Endothelial cell of umbilical vein (primary cell): ENCODE data around the gene RILPL1. TPM values are rescaled to one million over a fixed set of nuclear protein-coding genes. Genes with fewer than 3 reads are reported as not detected.

Source experiments
- BruUV-seq: library from RNA; stranded (reverse); fragments of 400-500 nt; replicated peaks from 2 replicates; lab custom pipeline; 2021; lab: Mats Ljungman, UMichigan
- CTCF ChIA-PET: fragments of 300-600, 350-600 bp; sonication (Branson Sonifier 250); formaldehyde crosslinking; loops from one replicate; lab custom pipeline; 2021; ENCODE audit warnings: antibody characterized with exemption, inconsistent platforms; lab: Charles Lee
- POLR2A ChIA-PET: fragments of 300-600, 350-600 bp; sonication (Branson Sonifier 250); formaldehyde crosslinking; loops from one replicate; lab custom pipeline; 2021; ENCODE audit warnings: antibody characterized with exemption, inconsistent platforms; lab: Charles Lee
- DNase-seq: peaks from one replicate; pipeline ENCODE4 v3.0.0-alpha.2; 2011; ENCODE audit warnings: low read depth, low spot score
- FAIRE-seq: peaks from 2 replicates; lab custom pipeline; 2011; peaks lifted over from hg19 to GRCh38; lab: Jason Lieb, UNC
- H2AFZ ChIP-seq: 2 replicates; pipeline ENCODE4 v1.6.0; 2012; ENCODE audit warnings: low read depth, low read length, control low read depth, inconsistent platforms
- H3K27ac ChIP-seq: 2 replicates; pipeline ENCODE4 v1.5.1; 2011; ENCODE audit warnings: low read depth, mild to moderate bottlenecking, control low read depth, low read length, moderate library complexity; ENCODE audit not compliant: insufficient read depth
- H3K27me3 ChIP-seq, 2 experiments: 2 replicates each; pipeline versions ENCODE4 v1.6.0 to v1.6.1; 2011; ENCODE audit warnings: low read length in 2 of 2, mixed read lengths in 1 of 2; ENCODE audit not compliant: control insufficient read depth in 2 of 2, insufficient read depth in 2 of 2
- H3K36me3 ChIP-seq, 2 experiments: 2 replicates in 1 of 2; 3 replicates in 1 of 2; pipeline ENCODE4 v1.5.1; 2011; ENCODE audit warnings: low read length in 2 of 2, mild to moderate bottlenecking in 1 of 2, moderate library complexity in 1 of 2; ENCODE audit not compliant: control insufficient read depth in 2 of 2, insufficient read depth in 2 of 2; ENCODE audit errors: extremely low read depth in 1 of 2
- H3K4me1 ChIP-seq: 3 replicates; pipeline ENCODE4 v1.5.1; 2011; ENCODE audit warnings: mild to moderate bottlenecking, low read length; ENCODE audit not compliant: control insufficient read depth, insufficient read depth; ENCODE audit errors: extremely low read depth
- H3K4me2 ChIP-seq: 2 replicates; pipeline ENCODE4 v1.6.1; 2011; ENCODE audit warnings: low read length, control low read depth, mixed read lengths; ENCODE audit not compliant: insufficient read depth
- H3K4me3 ChIP-seq, 3 experiments: fragments of 200-600 bp in 1 of 3; sonication (generic), shearing (Covaris generic) in 1 of 3; replicated peaks in 1 of 3; 2 replicates each; pipeline ENCODE4 v1.5.1; 2011 to 2016; ENCODE audit warnings: control low read depth in 3 of 3, low read length in 3 of 3, mild to moderate bottlenecking in 2 of 3, inconsistent platforms in 1 of 3, low read depth in 1 of 3, moderate library complexity in 1 of 3; ENCODE audit not compliant: insufficient read depth in 1 of 3
- H3K79me2 ChIP-seq: 2 replicates; pipeline ENCODE4 v1.6.0; 2012; ENCODE audit warnings: low read length, inconsistent platforms; ENCODE audit not compliant: control insufficient read depth, insufficient read depth
- H3K9ac ChIP-seq: replicated peaks from 2 replicates; pipeline ENCODE3; 2011; ENCODE audit warnings: low read length, control low read depth; ENCODE audit not compliant: insufficient read depth; ENCODE audit errors: extremely low read depth
- H3K9me1 ChIP-seq: replicated peaks from 3 replicates; pipeline ENCODE4 v1.6.0; 2011; ENCODE audit warnings: mild to moderate bottlenecking, low read length; ENCODE audit not compliant: control insufficient read depth, insufficient read depth; ENCODE audit errors: extremely low read depth
- H3K9me3 ChIP-seq: replicated peaks from 2 replicates; pipeline ENCODE4 v1.5.1; 2012; ENCODE audit warnings: low read length, inconsistent platforms; ENCODE audit not compliant: control insufficient read depth, insufficient read depth
- H4K20me1 ChIP-seq: replicated peaks from 2 replicates; pipeline ENCODE3; 2011; ENCODE audit warnings: mild to moderate bottlenecking, low read length; ENCODE audit not compliant: control insufficient read depth, insufficient read depth; ENCODE audit errors: extremely low read depth
- FOS ChIP-seq: IDR thresholded peaks from 2 replicates; pipeline ENCODE4 v1.6.1; 2011; ENCODE audit warnings: mild to moderate bottlenecking, low read length, moderate library complexity, borderline replicate concordance; ENCODE audit not compliant: insufficient read depth
- GATA2 ChIP-seq: IDR thresholded peaks from 2 replicates; pipeline ENCODE4 v1.7.0; 2011; ENCODE audit warnings: low read depth, mild to moderate bottlenecking, moderate library complexity, mixed read lengths, low read length; ENCODE audit not compliant: insufficient read length, insufficient read depth
- MAX ChIP-seq: IDR thresholded peaks from 2 replicates; pipeline ENCODE4 v1.6.1; 2011; ENCODE audit not compliant: insufficient read depth, insufficient read length
- MYC ChIP-seq: IDR thresholded peaks from one replicate; pipeline ENCODE4 v1.6.1; 2011; ENCODE audit warnings: mild to moderate bottlenecking, low read depth, low read length
- POLR2A ChIP-seq: IDR thresholded peaks from 2 replicates; pipeline ENCODE4 v1.6.1; 2012; ENCODE audit warnings: low read depth, mild to moderate bottlenecking, control low read depth, low read length
- POLR2AphosphoS5 ChIP-seq: IDR thresholded peaks from 2 replicates; pipeline ENCODE4 v1.6.1; 2012; ENCODE audit warnings: low read depth, mild to moderate bottlenecking, control low read depth, low read length, moderate library complexity; ENCODE audit not compliant: insufficient read depth
- dilution Hi-C: fragments of 300-500 bp; cut with MboI; formaldehyde crosslinking; loops from one replicate; pipeline ENCODE4 v1.15.0; 2019; ENCODE audit warnings: low sequenced_read_pairs; ENCODE audit not compliant: extremely low pct_ligation_motif_present
- intact Hi-C: fragments of 100-400 bp; cut with micrococcal nuclease; formaldehyde crosslinking; loops from one replicate; pipeline ENCODE4 v1.10.0; 2022
- polyA plus RNA-seq, 4 experiments: library from polyadenylated mRNA; depleted of rRNA in 3 of 4; stranded (reverse) in 3 of 4; unstranded in 1 of 4; fragments of >200 nt; gene quantifications; 2 replicates each; pipeline versions ENCODE4 v1.2.1 to v1.2.3, GENCODE V29; 2011 to 2012; ENCODE audit warnings: missing spikeins in 1 of 4
- total RNA-seq: library from RNA; stranded (reverse); gene quantifications from 2 replicates; pipeline ENCODE4 v1.2.3, GENCODE V29; 2021

Gene RILPL1
- total and polyA plus RNA-seq, 2 donors (not counting 3 experiments of a cell fraction or from before 2014, with no cell fraction given) = 30.4 to 34.3 TPM

- FAIRE-seq = peak; percentile 42
- POLR2A ChIA-PET = no interaction called here
- TF ChIP-seq POLR2AphosphoS5 (peak; percentile 50), MAX (peak; percentile 3), MYC (no peak)
- H2AFZ ChIP-seq = peak overlapping the region; percentile 59
- peak; percentile 65 for DNase-seq
- H3K4me1 ChIP-seq = peaks cover 23% of the 10 kb centered on the region
- no peaks in the 10 kb centered on the region for H3K9me3 ChIP-seq
- dilution Hi-C loops (no loop called here), intact Hi-C loops (loop anchor here (2.0 kb wide), 4 partner anchors 54 to 264 kb away; partner anchors contain the start of gene RILPL2)
- no peaks in the 10 kb centered on the region for H3K9me1 ChIP-seq
- no peaks in the 10 kb centered on the region for H3K27me3 ChIP-seq
- H3K9ac ChIP-seq = peak overlapping the region; percentile 19
- H3K79me2 ChIP-seq = peaks cover 30% of the 10 kb centered on the region
- peak overlapping the region; percentile 68 for H3K4me2 ChIP-seq
- peak overlapping the region; percentile 53 for H3K27ac ChIP-seq
- CTCF ChIA-PET = interaction anchor here (1.0 to 1.3 kb wide), 2 partner anchors 39 to 43 kb away, joined by 3 to 5 read pairs; no protein-coding TSS in a partner anchor
- H3K36me3 ChIP-seq = peaks cover 0 to 3% of the 10 kb centered on the region in 2 experiments
- BruUV-seq = no TSS peak
- peak overlapping the region; percentile 35 to 81 (median 64) for H3K4me3 ChIP-seq
- no peaks in the 10 kb centered on the region for H4K20me1 ChIP-seq
These were observed 490 bp downstream of the RILPL1 start for GRCh38 chr12:123532808-123533649.

GRCh38 chr12:123532019-123532418, 1.5 kb downstream of the RILPL1 start:
- intact Hi-C loops = loop anchor here (2.0 kb wide), 4 partner anchors 53 to 263 kb away; partner anchors contain the start of gene RILPL2
- Histone ChIP-seq H3K4me2 (peak overlapping the region; percentile 68), H2AFZ (no peak overlapping the region), H3K36me3 (peaks cover 2 to 3% of the 10 kb centered on the region in 2 experiments), H4K20me1 (no peaks in the 10 kb centered on the region), H3K27ac (peak overlapping the region; percentile 53), H3K9ac (peak overlapping the region; percentile 19), H3K4me1 (peaks cover 23% of the 10 kb centered on the region), H3K79me2 (peaks cover 32% of the 10 kb centered on the region), H3K27me3 (no peaks in the 10 kb centered on the region), H3K4me3 (peak overlapping the region; percentile 35 to 81 (median 64)), H3K9me1 (no peaks in the 10 kb centered on the region), H3K9me3 (no peaks in the 10 kb centered on the region)
- CTCF ChIA-PET = no interaction called here
- dilution Hi-C loops = no loop called here
- TF ChIP-seq GATA2 (no peak), POLR2AphosphoS5 (peak; percentile 54), POLR2A (no peak), FOS (no peak)
- DNase-seq = peak; percentile 85
- TSS peak; percentile 18 for BruUV-seq
- POLR2A ChIA-PET = interaction anchor here (0.6 kb wide), 1 partner anchor 80 kb away, joined by 5 read pairs; no protein-coding TSS in a partner anchor
- peak; percentile 97 for FAIRE-seq
